Ectodermal cell (in vitro differentiated cells): ENCODE data around the gene ZNF799. TPM values are rescaled to one million over a fixed set of nuclear protein-coding genes. Genes with fewer than 3 reads are reported as not detected.
"Not testable (repeated sequence)": the region's sequence is repeated elsewhere in the genome, so short reads cannot be mapped to it uniquely, and the experiment has no call there.

Experiments used
- H3K27ac ChIP-seq: 2 replicates; pipeline ENCODE4 v1.7.0; 2013; ENCODE audit warnings: mild to moderate bottlenecking, low read depth, low read length; ENCODE audit not compliant: insufficient read depth, poor library complexity, severe bottlenecking
- H3K27me3 ChIP-seq: 2 replicates; pipeline ENCODE4 v1.7.0; 2013; ENCODE audit warnings: mild to moderate bottlenecking, low read length; ENCODE audit not compliant: insufficient read depth, control insufficient read depth, poor library complexity, severe bottlenecking
- H3K36me3 ChIP-seq: one replicate; pipeline ENCODE4 v1.7.0; 2013; ENCODE audit warnings: low read length; ENCODE audit not compliant: control insufficient read depth, insufficient read depth
- H3K4me1 ChIP-seq: one replicate; pipeline ENCODE4 v1.7.0; 2013; ENCODE audit warnings: low read length; ENCODE audit not compliant: control insufficient read depth, insufficient read depth
- H3K4me3 ChIP-seq: 2 replicates; pipeline ENCODE4 v1.7.0; 2013; ENCODE audit warnings: low read depth, low read length, control low read depth; ENCODE audit not compliant: insufficient read depth
- H3K9me3 ChIP-seq: 2 replicates; pipeline ENCODE4 v1.7.0; 2013; ENCODE audit warnings: mild to moderate bottlenecking, low read length, moderate library complexity; ENCODE audit not compliant: control insufficient read depth
- WGBS, 2 experiments: methylation state at CpG; one replicate each; pipeline ENCODE4 v1.1.7; 2013; ENCODE audit warnings: missing lambda C conversion rate in 2 of 2; 5-methylcytosine and 5-hydroxymethylcytosine counted together
- polyA plus RNA-seq, 4 experiments: library from polyadenylated mRNA; stranded (reverse); fragments of 50-300 nt; gene quantifications; one replicate each; pipeline ENCODE4 v1.2.3, GENCODE V29; 2013

The ZNF799 gene
- polyA plus RNA-seq (2013, experiment 1 of 4) = 6.2 TPM
- 6.4 TPM for polyA plus RNA-seq (2013, experiment 2 of 4)
- polyA plus RNA-seq (2013, experiment 3 of 4) = 5.2 TPM
- polyA plus RNA-seq (2013, experiment 4 of 4) = 5.5 TPM

GRCh38 chr19:12400633-12401502 is at the start of gene ZNF799:
ZNF799 (minus strand) TSS chr19:12401271; CDS start chr19:12401070, 201 bp downstream.
- no peaks in the 10 kb centered on the region for H3K36me3 ChIP-seq
- peak within 1 kb of the TSS; percentile 49 for H3K4me3 ChIP-seq
- WGBS, 2 experiments = 0 to 1% methylated on average over 71 of the region's 71 CpGs
- no peaks in the 10 kb centered on the region for H3K4me1 ChIP-seq
- peak within 1 kb of the TSS; percentile 62 for H3K27ac ChIP-seq
- no peaks in the 10 kb centered on the region for H3K27me3 ChIP-seq
- no peaks in the 10 kb centered on the region for H3K9me3 ChIP-seq

GRCh38 chr19:12450844-12451243 is 49.8 kb upstream of the ZNF799 start:
- Histone ChIP-seq H3K9me3 (no peaks in the 10 kb centered on the region), H3K27me3 (no peaks in the 10 kb centered on the region), H3K4me1 (no peaks in the 10 kb centered on the region), H3K27ac (no peak overlapping the region), H3K36me3 (no peaks in the 10 kb centered on the region), H3K4me3 (no peak overlapping the region)
- 83 to 84% methylated on average over 10 of the region's 10 CpGs for WGBS, 2 experiments

- WGBS, 2 experiments = 58 to 70% methylated on average over 2 of the region's 2 CpGs
- H3K4me3 ChIP-seq = no peak overlapping the region
Measured at GRCh38 chr19:12448808-12449207, 47.7 kb upstream of the ZNF799 start.

GRCh38 chr19:12440541-12441316 is 39.7 kb upstream of the ZNF799 start, which contains the start of gene ZNF443:
ZNF443 (minus strand) TSS chr19:12441021; CDS start chr19:12440914, 107 bp downstream.
- no peaks in the 10 kb centered on the region for H3K36me3 ChIP-seq
- WGBS, 2 experiments = 0% methylated on average over 59 of the region's 59 CpGs
- H3K27me3 ChIP-seq = no peaks in the 10 kb centered on the region
- H3K9me3 ChIP-seq = no peaks in the 10 kb centered on the region
- peak within 1 kb of the TSS; percentile 74 for H3K4me3 ChIP-seq
- peak within 1 kb of the TSS; percentile 96 for H3K27ac ChIP-seq
- no peaks in the 10 kb centered on the region for H3K4me1 ChIP-seq

More at GRCh38 chr19:12448808-12449207, 47.7 kb upstream of the ZNF799 start:
- H3K27me3 ChIP-seq = no peaks in the 10 kb centered on the region
- H3K9me3 ChIP-seq = no peaks in the 10 kb centered on the region
- no peak overlapping the region for H3K27ac ChIP-seq
- H3K36me3 ChIP-seq = no peaks in the 10 kb centered on the region
- no peaks in the 10 kb centered on the region for H3K4me1 ChIP-seq

GRCh38 chr19:12439686-12440540 is 38.8 kb upstream of the ZNF799 start:
- not testable (repeated sequence) for H3K9me3 ChIP-seq, H3K4me1 ChIP-seq, H3K36me3 ChIP-seq, H3K27me3 ChIP-seq
- Histone ChIP-seq H3K4me3 (peak overlapping the region; percentile 74), H3K27ac (peak overlapping the region; percentile 96)
- WGBS, 2 experiments = 3% methylated on average over 22 to 23 of the region's 28 CpGs

GRCh38 chr19:12430726-12431299 is 29.7 kb upstream of the ZNF799 start:
- not testable (repeated sequence) for H3K4me1 ChIP-seq, H3K4me3 ChIP-seq, H3K27me3 ChIP-seq, H3K27ac ChIP-seq, H3K9me3 ChIP-seq
- H3K36me3 ChIP-seq = peaks cover 26% of the 10 kb centered on the region
- 93 to 97% methylated on average over 6 of the region's 6 CpGs for WGBS, 2 experiments

GRCh38 chr19:12425888-12426274 is 24.8 kb upstream of the ZNF799 start:
- H3K9me3 ChIP-seq = peaks cover 4% of the 10 kb centered on the region
- no peaks in the 10 kb centered on the region for H3K27me3 ChIP-seq
- H3K36me3 ChIP-seq = peaks cover 22% of the 10 kb centered on the region
- H3K4me1 ChIP-seq = no peaks in the 10 kb centered on the region
- no peak overlapping the region for H3K4me3 ChIP-seq
- WGBS, 2 experiments = 88 to 100% methylated on average over 2 to 4 of the region's 4 CpGs
- H3K27ac ChIP-seq = no peak overlapping the region

GRCh38 chr19:12425236-12425887 is 24.3 kb upstream of the ZNF799 start:
- H3K27ac ChIP-seq = no peak overlapping the region
- H3K9me3 ChIP-seq = peaks cover 4% of the 10 kb centered on the region
- H3K27me3 ChIP-seq = no peaks in the 10 kb centered on the region
- no peaks in the 10 kb centered on the region for H3K4me1 ChIP-seq
- H3K4me3 ChIP-seq = no peak overlapping the region
- peaks cover 17% of the 10 kb centered on the region for H3K36me3 ChIP-seq
- WGBS, 2 experiments = 89 to 92% methylated on average over 2 of the region's 2 CpGs

- H3K27me3 ChIP-seq, H3K27ac ChIP-seq, H3K4me1 ChIP-seq, H3K4me3 ChIP-seq, H3K36me3 ChIP-seq, H3K9me3 ChIP-seq: not testable (repeated sequence)
- 94 to 95% methylated on average over 5 of the region's 5 CpGs for WGBS, 2 experiments
Measured at GRCh38 chr19:12417273-12417672, 16.2 kb upstream of the ZNF799 start.
